HL-60 (cell line): ENCODE measurements around the gene PGM1.

Experiments used
- DNase-seq, 2 experiments: peaks; one replicate each; pipeline ENCODE4 v3.0.0-alpha.2; 2010 to 2020; ENCODE audit warnings: low read depth in 1 of 2, low spot score in 1 of 2
- H3K27ac ChIP-seq: fragments of 250-450 bp; sonication (Bioruptor Pico); replicated peaks from 2 replicates; pipeline ENCODE4 v1.5.1; 2020; ENCODE audit warnings: mild to moderate bottlenecking, moderate library complexity
- H3K27me3 ChIP-seq: fragments of 250-450 bp; sonication (Bioruptor Pico); 2 replicates; pipeline ENCODE4 v1.5.1; 2021; ENCODE audit warnings: mild to moderate bottlenecking, moderate library complexity; ENCODE audit not compliant: insufficient read depth, poor library complexity, severe bottlenecking
- H3K4me3 ChIP-seq: replicated peaks from 2 replicates; pipeline ENCODE4 v1.5.1; 2011; ENCODE audit warnings: mild to moderate bottlenecking, control low read depth, low read length; ENCODE audit not compliant: insufficient read depth
- CTCF ChIP-seq: IDR thresholded peaks from one replicate; pipeline ENCODE4 v1.5.1; 2011; ENCODE audit warnings: low read length, control low read depth, inconsistent platforms; ENCODE audit not compliant: insufficient read depth
- GABPA ChIP-seq: IDR thresholded peaks from 2 replicates; pipeline ENCODE4 v1.6.1; 2012; ENCODE audit warnings: low read depth
- POLR2AphosphoS5 ChIP-seq: IDR thresholded peaks from 2 replicates; pipeline ENCODE4 v1.6.1; 2012; ENCODE audit warnings: low read depth
- REST ChIP-seq: IDR thresholded peaks from 2 replicates; pipeline ENCODE4 v1.6.1; 2012; ENCODE audit warnings: low read depth; ENCODE audit not compliant: insufficient replicate concordance
- SPI1 ChIP-seq: IDR thresholded peaks from 2 replicates; pipeline ENCODE4 v1.6.1; 2012; ENCODE audit warnings: low read depth, mild to moderate bottlenecking, borderline replicate concordance

PGM1 gene

GRCh38 chr1:63619558-63619957 lies 26.3 kb downstream of the PGM1 start:
- TF ChIP-seq REST = no peak
- no peak for TF ChIP-seq POLR2AphosphoS5
- TF ChIP-seq CTCF = no peak
- no peak overlapping the region for H3K4me3 ChIP-seq
- no peak overlapping the region for H3K27ac ChIP-seq
- H3K27me3 ChIP-seq = no peaks in the 10 kb centered on the region
- no peak for DNase-seq

GRCh38 chr1:63620671-63621070 lies 27.5 kb downstream of the PGM1 start:
- H3K27ac ChIP-seq = no peak overlapping the region
- no peaks in the 10 kb centered on the region for H3K27me3 ChIP-seq
- TF ChIP-seq CTCF = no peak
- no peak for TF ChIP-seq GABPA
- no peak for TF ChIP-seq POLR2AphosphoS5
- TF ChIP-seq SPI1 = no peak
- no peak for TF ChIP-seq REST
- H3K4me3 ChIP-seq = no peak overlapping the region
- DNase-seq = no peak

- H3K27me3 ChIP-seq = no peaks in the 10 kb centered on the region
- no peak overlapping the region for H3K27ac ChIP-seq
- no peak for DNase-seq
- TF ChIP-seq GABPA = no peak
- no peak for TF ChIP-seq REST
- TF ChIP-seq CTCF = no peak
- TF ChIP-seq POLR2AphosphoS5 = no peak
- TF ChIP-seq SPI1 = no peak
- no peak overlapping the region for H3K4me3 ChIP-seq
Observed at GRCh38 chr1:63621075-63621474, 27.9 kb downstream of the PGM1 start.
